ENCODE measurements around the gene ANKHD1. TPM values are rescaled to one million over a fixed set of nuclear protein-coding genes. Genes with fewer than 3 reads are reported as not detected.

ANKHD1 gene
- total and polyA plus RNA-seq, 2 donors from 2014 or later: 26.4 to 130 TPM

GRCh38 chr5:140546851-140547507, 145.3 kb downstream of the ANKHD1 start:
- DNase-seq: peak in 1 of 5 donors; percentile 61
- no peak for TF ChIP-seq CTCF (IDR thresholded peaks at IDR 0.05; ENCODE audit: borderline replicate concordance, extremely low read depth, insufficient read depth)
- peak overlapping the region in 2 of 3 donors; percentile 33 to 45 for H3K4me3 ChIP-seq (ENCODE audit: low read length in 3 of 3)
- H3K9me3 ChIP-seq (ENCODE audit: control insufficient read depth in 2 of 3, insufficient read depth in 1 of 3, low read length in 3 of 3): no peaks in the 10 kb centered on the region
- H3K36me3 ChIP-seq (ENCODE audit: control insufficient read depth in 2 of 3, insufficient read depth in 3 of 3, low read length in 3 of 3): peaks cover 2 to 36% (median 24%) of the 10 kb centered on the region in 3 donors
- no peaks in the 10 kb centered on the region for H3K27me3 ChIP-seq (ENCODE audit: control insufficient read depth, insufficient read depth, low read length)
- peak overlapping the region in 2 of 3 donors; percentile 55 to 72 for H3K9ac ChIP-seq (ENCODE audit: low read length in 3 of 3)
- H3K4me1 ChIP-seq (ENCODE audit: control insufficient read depth in 2 of 3, insufficient read depth in 2 of 3, low read depth in 1 of 3, low read length in 3 of 3): peaks cover 0 to 35% (median 32%) of the 10 kb centered on the region in 3 donors
- intact Hi-C loops (cut with DNase I): loop anchor here (10.0 kb wide), 1 partner anchor 98 kb away; the partner anchor contains the start of genes IK and NDUFA2
- H3K27ac ChIP-seq (ENCODE audit: low read depth in 2 of 2, low read length in 2 of 2): peak overlapping the region; percentile 79 to 96
- no peak for FAIRE-seq

- peak within 1 kb of the TSS; percentile 96 to 98 for H3K27ac ChIP-seq (ENCODE audit: low read depth in 2 of 2, low read length in 2 of 2)
- peak; percentile 48 for TF ChIP-seq CTCF (IDR thresholded peaks at IDR 0.05; ENCODE audit: borderline replicate concordance, extremely low read depth, insufficient read depth)
- FAIRE-seq (peak; percentile 74), DNase-seq (peak; percentile 96 to 99 (median 97))
- no peaks in the 10 kb centered on the region for H3K9me3 ChIP-seq (ENCODE audit: control insufficient read depth in 2 of 3, insufficient read depth in 1 of 3, low read length in 3 of 3)
- no peaks in the 10 kb centered on the region for H3K27me3 ChIP-seq (ENCODE audit: control insufficient read depth, insufficient read depth, low read length)
- H3K4me1 ChIP-seq (ENCODE audit: control insufficient read depth in 2 of 3, insufficient read depth in 2 of 3, low read depth in 1 of 3, low read length in 3 of 3): peaks cover 0 to 35% (median 32%) of the 10 kb centered on the region in 3 donors
- intact Hi-C loops (cut with DNase I): loop anchor here (10.0 kb wide), 1 partner anchor 97 kb away; the partner anchor contains the start of genes IK and NDUFA2
- H3K4me3 ChIP-seq (ENCODE audit: low read length in 3 of 3): peak within 1 kb of the TSS; percentile 45 to 68 (median 61)
- peak within 1 kb of the TSS in 2 of 3 donors; percentile 71 to 80 for H3K9ac ChIP-seq (ENCODE audit: low read length in 3 of 3)
- peaks cover 2 to 34% (median 23%) of the 10 kb centered on the region in 3 donors for H3K36me3 ChIP-seq (ENCODE audit: control insufficient read depth in 2 of 3, insufficient read depth in 3 of 3, low read length in 3 of 3)
Observed at GRCh38 chr5:140547508-140548299, 146.1 kb downstream of the ANKHD1 start, which contains the start of gene EIF4EBP3. EIF4EBP3 (plus strand) TSS chr5:140547662; CDS start chr5:140547738, 76 bp downstream.

- intact Hi-C loops (cut with DNase I): loop anchor here (10.0 kb wide), 1 partner anchor 97 kb away; the partner anchor contains the start of genes IK and NDUFA2
- FAIRE-seq (no peak), DNase-seq (no peak)
- Histone ChIP-seq H3K27ac (ENCODE audit: low read depth in 2 of 2, low read length in 2 of 2) (peak overlapping the region; percentile 96 to 98), H3K27me3 (ENCODE audit: control insufficient read depth, insufficient read depth, low read length) (no peaks in the 10 kb centered on the region), H3K9ac (ENCODE audit: low read length in 3 of 3) (peak overlapping the region in 2 of 3 donors; percentile 71 to 80), H3K9me3 (ENCODE audit: control insufficient read depth in 2 of 3, insufficient read depth in 1 of 3, low read length in 3 of 3) (no peaks in the 10 kb centered on the region), H3K4me3 (ENCODE audit: low read length in 3 of 3) (peak overlapping the region in 2 of 3 donors; percentile 61 to 68), H3K4me1 (ENCODE audit: control insufficient read depth in 2 of 3, insufficient read depth in 2 of 3, low read depth in 1 of 3, low read length in 3 of 3) (peaks cover 0 to 35% (median 32%) of the 10 kb centered on the region in 3 donors), H3K36me3 (ENCODE audit: control insufficient read depth in 2 of 3, insufficient read depth in 3 of 3, low read length in 3 of 3) (peaks cover 2 to 31% (median 23%) of the 10 kb centered on the region in 3 donors)
- no peak for TF ChIP-seq CTCF (IDR thresholded peaks at IDR 0.05; ENCODE audit: borderline replicate concordance, extremely low read depth, insufficient read depth)
Observed at GRCh38 chr5:140548300-140548688, 146.7 kb downstream of the ANKHD1 start.
